HG03064 (cell line): Measurements from ENCODE around the gene EEF1AKMT2.

ENCODE experiments used
- ATAC-seq: cut with Tn5 transposase; IDR thresholded peaks from one replicate; pipeline ENCODE4 v1.9.1; 2021; ENCODE audit warnings: low read depth; ENCODE audit not compliant: unreplicated experiment

The EEF1AKMT2 gene

GRCh38 chr10:124723826-124724225 lies 67.9 kb downstream of the EEF1AKMT2 start:
- no peak for ATAC-seq

GRCh38 chr10:124722798-124723783 lies 68.6 kb downstream of the EEF1AKMT2 start:
- ATAC-seq, result peak; percentile 60

GRCh38 chr10:124721330-124722045 lies 70.2 kb downstream of the EEF1AKMT2 start:
- no peak for ATAC-seq

- ATAC-seq, result peak; percentile 39
Observed at GRCh38 chr10:124719213-124719851, 72.4 kb downstream of the EEF1AKMT2 start.

- peak; percentile 44 for ATAC-seq
Observed at GRCh38 chr10:124717911-124718741, 73.6 kb downstream of the EEF1AKMT2 start.

GRCh38 chr10:124717041-124717757 lies 74.5 kb downstream of the EEF1AKMT2 start:
- ATAC-seq, result no peak

- ATAC-seq, result no peak
Observed at GRCh38 chr10:124716369-124716768, 75.3 kb downstream of the EEF1AKMT2 start.

- ATAC-seq, result no peak
Observed at GRCh38 chr10:124715439-124715838, 76.2 kb downstream of the EEF1AKMT2 start.

- ATAC-seq, result no peak
Observed at GRCh38 chr10:124713679-124714255, 77.9 kb downstream of the EEF1AKMT2 start.

GRCh38 chr10:124712704-124713407 lies 78.8 kb downstream of the EEF1AKMT2 start:
- no peak for ATAC-seq

GRCh38 chr10:124711145-124711544 lies 80.5 kb downstream of the EEF1AKMT2 start:
- ATAC-seq, result no peak

GRCh38 chr10:124710266-124710881 lies 81.3 kb downstream of the EEF1AKMT2 start:
- no peak for ATAC-seq

GRCh38 chr10:124709861-124710260 lies 81.8 kb downstream of the EEF1AKMT2 start:
- ATAC-seq, result no peak

GRCh38 chr10:124708922-124709520 lies 82.7 kb downstream of the EEF1AKMT2 start:
- no peak for ATAC-seq

GRCh38 chr10:124708246-124708779 lies 83.4 kb downstream of the EEF1AKMT2 start:
- ATAC-seq, result no peak
